Testis (tissue), 3 donors: ENCODE measurements around the gene FAM222B. TPM values are rescaled to one million over a fixed set of nuclear protein-coding genes. Genes with fewer than 3 reads are reported as not detected.
"Not testable (repeated sequence)": the region's sequence is repeated elsewhere in the genome, so short reads cannot be mapped to it uniquely, and the experiment has no call there.

Experiments
- DNase-seq: peaks from one replicate; pipeline ENCODE4 v3.0.0-alpha.2; 2019
- H3K27ac ChIP-seq, 2 donors: fragments of 200-600 bp; sonication (generic); one replicate each; pipeline ENCODE4 v1.5.1; 2019
- H3K27me3 ChIP-seq: fragments of 200-600 bp; sonication (generic); one replicate; pipeline ENCODE4 v1.5.1; 2019
- H3K36me3 ChIP-seq: fragments of 200-600 bp; sonication (generic); one replicate; pipeline ENCODE4 v1.5.1; 2017; ENCODE audit warnings: low read depth; ENCODE audit errors: missing control alignments
- H3K4me1 ChIP-seq: fragments of 200-600 bp; sonication (generic); one replicate; pipeline ENCODE4 v1.5.1; 2019
- H3K4me3 ChIP-seq, 2 donors: fragments of 200-600 bp; sonication (generic); one replicate each; pipeline ENCODE4 v1.5.1; 2017 to 2019
- H3K9me3 ChIP-seq: fragments of 200-600 bp; sonication (generic); one replicate; pipeline ENCODE4 v1.5.1; 2017
- CTCF ChIP-seq, 3 experiments: fragments of 450-650 bp in 2 of 3; fragments of 200-600 bp in 1 of 3; sonication (generic) in 1 of 3; IDR thresholded peaks; one replicate each; pipeline ENCODE4 v1.5.1; 2016 to 2019; ENCODE audit warnings: antibody characterized with exemption in 3 of 3, mild to moderate bottlenecking in 2 of 3, moderate library complexity in 1 of 3
- POLR2A ChIP-seq: fragments of 450-650 bp; IDR thresholded peaks from one replicate; pipeline ENCODE4 v1.6.1; 2017; ENCODE audit warnings: antibody characterized with exemption, mild to moderate bottlenecking, moderate library complexity
- WGBS, 2 donors: methylation state at CpG; one replicate each; pipeline ENCODE4 v1.1.5; 2018; 5-methylcytosine and 5-hydroxymethylcytosine counted together
- intact Hi-C: fragments of 100-400 bp; cut with DNase I; formaldehyde crosslinking; loops from one replicate; pipeline ENCODE4 v1.15.1; 2023; ENCODE audit warnings: low total_unique reads
- polyA plus RNA-seq: library from polyadenylated mRNA; stranded (reverse); fragments of 350-450 nt; fragmentation: Illumina TruSeq; extraction: RNeasy Lipid Tissue Mini Kit (QIAGEN cat#74804); gene quantifications from one replicate; pipeline ENCODE4 v1.2.3, GENCODE V29; 2014; ENCODE audit warnings: low read depth, low replicate concordance; ENCODE audit not compliant: insufficient read depth
- total RNA-seq, 2 donors: library from RNA; depleted of rRNA; stranded (reverse); fragments of >200 nt; gene quantifications; one replicate each; pipeline ENCODE4 v1.2.3, GENCODE V29; 2016

The FAM222B gene
- total and polyA plus RNA-seq, 3 donors from 2014 or later, result 69.6 to 84.5 (median 74.5) TPM

- 66 to 68% methylated on average over 8 to 9 of the region's 9 CpGs for WGBS, 2 donors
- Histone ChIP-seq H3K4me3 (no peak overlapping the region), H3K27ac (no peak overlapping the region), H3K27me3 (no peaks in the 10 kb centered on the region), H3K9me3 (no peaks in the 10 kb centered on the region), H3K4me1 (no peaks in the 10 kb centered on the region), H3K36me3 (no peaks in the 10 kb centered on the region)
- no peak for DNase-seq
- intact Hi-C loops, result no loop called here
- TF ChIP-seq CTCF (IDR thresholded peaks at IDR 0.05), result no peak
- no peak for TF ChIP-seq POLR2A
Observed at GRCh38 chr17:28879886-28880571, 37.4 kb upstream of the FAM222B start.

- no peaks in the 10 kb centered on the region for H3K9me3 ChIP-seq
- H3K27ac ChIP-seq, result no peak overlapping the region
- peak in 1 of 3 experiments; percentile 8 for TF ChIP-seq CTCF (IDR thresholded peaks at IDR 0.05)
- no peak for TF ChIP-seq POLR2A
- no peaks in the 10 kb centered on the region for H3K27me3 ChIP-seq
- no peak overlapping the region for H3K4me3 ChIP-seq
- peak; percentile 36 for DNase-seq
- WGBS, 2 donors, result 91 to 96% methylated on average over 4 of the region's 4 CpGs
- H3K4me1 ChIP-seq, result no peaks in the 10 kb centered on the region
- intact Hi-C loops, result no loop called here
- no peaks in the 10 kb centered on the region for H3K36me3 ChIP-seq
Observed at GRCh38 chr17:28878981-28879380, 36.4 kb upstream of the FAM222B start.

DNA sequence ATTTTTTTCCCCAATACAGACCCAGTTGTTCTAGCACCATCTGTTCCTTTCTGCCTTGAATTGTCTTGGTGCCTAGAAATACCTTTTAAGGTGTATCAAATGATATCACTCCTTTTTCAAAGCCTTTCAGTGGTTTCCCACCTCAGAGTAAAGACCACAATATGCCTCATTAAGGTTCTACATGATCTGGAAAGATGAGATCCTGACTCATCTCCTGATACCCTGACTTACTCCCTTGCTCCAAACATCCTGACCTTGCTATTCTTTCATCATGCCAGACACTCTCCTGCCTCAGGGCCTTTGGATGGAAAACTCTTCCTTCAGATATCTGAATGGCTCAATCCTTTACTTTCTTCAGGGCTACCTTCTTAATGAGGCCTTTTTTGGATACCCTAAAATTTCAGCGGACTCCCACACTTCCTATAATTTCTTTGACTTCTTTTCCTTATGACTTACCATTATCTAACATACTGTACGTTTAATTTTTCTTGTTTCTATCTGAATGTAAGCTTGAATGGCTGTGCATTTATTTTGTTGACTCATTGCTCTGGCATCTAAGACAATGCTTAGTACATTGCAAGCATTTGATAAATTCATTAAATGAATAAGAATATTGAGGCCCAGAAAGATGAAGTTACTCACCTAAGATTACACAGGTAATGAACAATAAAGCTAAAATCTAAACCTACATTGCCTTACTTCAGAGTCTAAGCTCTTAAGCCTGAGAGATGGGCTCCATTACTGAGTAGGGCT is 35.7 kb upstream of the FAM222B start:
- TF ChIP-seq POLR2A, result no peak
- no peak for TF ChIP-seq CTCF (IDR thresholded peaks at IDR 0.05)
- Histone ChIP-seq H3K27me3 (no peaks in the 10 kb centered on the region), H3K9me3 (no peaks in the 10 kb centered on the region), H3K4me3 (no peak overlapping the region), H3K36me3 (no peaks in the 10 kb centered on the region), H3K4me1 (no peaks in the 10 kb centered on the region), H3K27ac (no peak overlapping the region)
- 89 to 92% methylated on average over 2 of the region's 2 CpGs for WGBS, 2 donors
- intact Hi-C loops, result no loop called here
- no peak for DNase-seq

- H3K27me3 ChIP-seq, intact Hi-C loops, DNase-seq, H3K4me1 ChIP-seq, H3K4me3 ChIP-seq, H3K9me3 ChIP-seq, H3K36me3 ChIP-seq, H3K27ac ChIP-seq: not testable (repeated sequence)
- 96% methylated on average over 6 of the region's 6 CpGs for WGBS, 2 donors
Observed at GRCh38 chr17:28877150-28877711, 34.6 kb upstream of the FAM222B start.

- TF ChIP-seq CTCF (IDR thresholded peaks at IDR 0.05) (no peak), POLR2A (no peak)
- H3K27ac ChIP-seq, result no peak overlapping the region
- H3K4me1 ChIP-seq, result no peaks in the 10 kb centered on the region
- intact Hi-C loops, result no loop called here
- no peak overlapping the region for H3K4me3 ChIP-seq
- H3K36me3 ChIP-seq, result no peaks in the 10 kb centered on the region
- no peak for DNase-seq
- H3K9me3 ChIP-seq, result no peaks in the 10 kb centered on the region
- no peaks in the 10 kb centered on the region for H3K27me3 ChIP-seq
- WGBS, 2 donors, result 44 to 56% methylated on average over 1 of the region's 1 CpG
Observed at GRCh38 chr17:28875848-28876550, 33.4 kb upstream of the FAM222B start.
